ENCODE measurements around the gene PXN.
"Not testable (repeated sequence)": the region's sequence is repeated elsewhere in the genome, so short reads cannot be mapped to it uniquely, and the experiment has no call there.

The PXN gene

GRCh38 chr12:120242275-120242799, 23.2 kb downstream of the PXN start:
- DNase-seq (ENCODE audit: low read depth, low spot score), result no peak

GRCh38 chr12:120241561-120242274, 23.8 kb downstream of the PXN start:
- no peak for DNase-seq (ENCODE audit: low read depth, low spot score)

GRCh38 chr12:120240495-120240833, 25.1 kb downstream of the PXN start:
- DNase-seq (ENCODE audit: low read depth, low spot score), result no peak

- DNase-seq (ENCODE audit: low read depth, low spot score), result no peak
Observed at GRCh38 chr12:120239776-120240494, 25.6 kb downstream of the PXN start.

GRCh38 chr12:120238839-120239445, 26.6 kb downstream of the PXN start:
- DNase-seq (ENCODE audit: low read depth, low spot score), result no peak

- no peak for DNase-seq (ENCODE audit: low read depth, low spot score)
Observed at GRCh38 chr12:120238217-120238616, 27.3 kb downstream of the PXN start.

GRCh38 chr12:120237360-120238171, 28.0 kb downstream of the PXN start:
- no peak for DNase-seq (ENCODE audit: low read depth, low spot score)

- not testable (repeated sequence) for DNase-seq (ENCODE audit: low read depth, low spot score)
Observed at GRCh38 chr12:120236809-120237208, 28.7 kb downstream of the PXN start.

GRCh38 chr12:120235369-120236323, 29.9 kb downstream of the PXN start:
- peak; percentile 71 for DNase-seq (ENCODE audit: low read depth, low spot score)

GRCh38 chr12:120234643-120235368, 30.7 kb downstream of the PXN start:
- peak; percentile 87 for DNase-seq (ENCODE audit: low read depth, low spot score)

GRCh38 chr12:120231316-120232011, 34.1 kb downstream of the PXN start:
- peak; percentile 93 for DNase-seq (ENCODE audit: low read depth, low spot score)

GRCh38 chr12:120230974-120231315, 34.6 kb downstream of the PXN start:
- no peak for DNase-seq (ENCODE audit: low read depth, low spot score)

- peak; percentile 95 for DNase-seq (ENCODE audit: low read depth, low spot score)
Observed at GRCh38 chr12:120230326-120230973, 35.1 kb downstream of the PXN start.

GRCh38 chr12:120229487-120230325, 35.8 kb downstream of the PXN start:
- peak; percentile 93 for DNase-seq (ENCODE audit: low read depth, low spot score)

- no peak for DNase-seq (ENCODE audit: low read depth, low spot score)
Observed at GRCh38 chr12:120229071-120229486, 36.5 kb downstream of the PXN start.

GRCh38 chr12:120228291-120229070, 37.0 kb downstream of the PXN start:
- peak; percentile 96 for DNase-seq (ENCODE audit: low read depth, low spot score)

GRCh38 chr12:120228041-120228290, 37.6 kb downstream of the PXN start:
- no peak for DNase-seq (ENCODE audit: low read depth, low spot score)

Data from ELF-1 (cell line).